ENCODE results near the gene E4F1.

The E4F1 gene

DNA sequence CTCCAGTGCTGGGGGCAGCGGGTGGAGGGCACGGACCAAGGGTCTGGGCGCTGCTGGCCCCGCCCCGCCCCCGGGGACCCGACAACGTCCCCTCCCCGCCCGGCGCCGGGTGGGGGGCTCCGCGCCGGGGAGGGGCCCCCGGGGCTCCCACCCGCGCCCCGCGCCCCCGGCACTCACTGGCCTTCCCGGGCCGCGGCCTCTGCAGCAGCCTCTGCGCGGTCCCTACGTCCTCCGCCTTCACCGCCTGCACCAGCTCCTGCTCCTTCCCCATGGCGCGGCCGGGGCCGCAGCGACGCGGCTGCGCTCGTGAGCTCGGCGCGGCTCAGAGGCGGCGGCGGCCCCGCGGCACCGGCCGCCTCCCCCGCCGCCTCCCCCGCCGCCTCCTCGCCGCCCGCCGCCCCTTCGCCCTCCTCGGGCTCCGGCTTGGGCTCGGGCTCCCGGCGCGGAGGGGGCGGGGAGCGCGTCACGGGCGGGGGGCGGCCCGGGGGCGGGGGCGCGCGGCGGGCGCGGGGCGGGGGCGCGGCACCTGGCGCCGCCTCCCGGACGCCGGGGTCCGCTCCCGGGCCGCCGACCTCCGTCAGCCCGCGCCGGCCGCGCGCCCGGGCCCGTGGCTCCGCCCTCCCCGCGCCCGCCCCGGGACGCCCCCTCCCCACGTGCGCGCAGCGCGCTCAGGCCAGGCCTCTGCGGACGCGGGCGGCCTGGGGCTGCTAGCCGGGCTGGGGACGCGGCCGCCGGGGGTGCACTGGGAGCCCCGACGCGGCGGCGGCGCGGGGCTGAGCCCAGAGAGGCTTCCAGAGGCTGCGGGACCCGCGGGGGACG lies 27.0 kb upstream of the E4F1 start, which contains the start of gene CASKIN1:
TSS of gene CASKIN1 (minus strand) at position 444 of the 819 bp plus-strand sequence. CDS start at position 271, 173 bp downstream.
- no peak within 1 kb of the TSS for H2AFZ ChIP-seq (ENCODE audit: low read depth, low read length)
- no peak within 1 kb of the TSS for H3K27ac ChIP-seq (ENCODE audit: low read length, poor library complexity, severe bottlenecking)
- peak within 1 kb of the TSS in 1 of 2 experiments; percentile 62 for H3K4me3 ChIP-seq (ENCODE audit: insufficient read depth in 1 of 2, low read depth in 1 of 2, low read length in 2 of 2)
- H3K18ac ChIP-seq (ENCODE audit: low read depth in 1 of 2, low read length in 2 of 2), result no peak within 1 kb of the TSS
- peak within 1 kb of the TSS in 1 of 2 experiments; percentile 74 for H3K23ac ChIP-seq (ENCODE audit: low read length in 2 of 2)
- H3K9me3 ChIP-seq (ENCODE audit: control insufficient read depth, low read length), result peaks cover 6% of the 10 kb centered on the region
- H3K14ac ChIP-seq (ENCODE audit: low read length in 2 of 2), result no peak within 1 kb of the TSS
- H3K4me2 ChIP-seq (ENCODE audit: low read length, poor library complexity, severe bottlenecking), result peak within 1 kb of the TSS; percentile 85
- H2BK12ac ChIP-seq (ENCODE audit: low read length in 2 of 2), result no peak within 1 kb of the TSS
- H3K9ac ChIP-seq (ENCODE audit: low read length), result no peak within 1 kb of the TSS
- H3K36me3 ChIP-seq (ENCODE audit: control insufficient read depth in 1 of 2, insufficient read depth in 2 of 2, low read depth in 1 of 2, low read length in 2 of 2), result no peaks in the 10 kb centered on the region
- DNase-seq, result no peak
- no peak within 1 kb of the TSS for H2BK5ac ChIP-seq (ENCODE audit: low read depth, low read length, poor library complexity, severe bottlenecking)
- H2BK15ac ChIP-seq (ENCODE audit: low read depth, poor library complexity, severe bottlenecking), result no peak within 1 kb of the TSS
- H2AK5ac ChIP-seq (ENCODE audit: low read length, severe bottlenecking), result no peak within 1 kb of the TSS
- H3K4ac ChIP-seq (ENCODE audit: low read depth in 1 of 2, low read length in 2 of 2), result no peak within 1 kb of the TSS
- no peak within 1 kb of the TSS for H2BK120ac ChIP-seq (ENCODE audit: low read depth, low read length)
- WGBS, result under 1% methylated on average over 44 of the region's 129 CpGs
- no peak within 1 kb of the TSS for H4K8ac ChIP-seq (ENCODE audit: low read length)
- H3K27me3 ChIP-seq (ENCODE audit: control insufficient read depth in 1 of 2, insufficient read depth in 1 of 2, low read length in 2 of 2), result peaks cover 51 to 63% of the 10 kb centered on the region in 2 experiments
- H4K91ac ChIP-seq (ENCODE audit: low read length), result no peak within 1 kb of the TSS
- no peaks in the 10 kb centered on the region for H3K79me1 ChIP-seq (replicated peaks; ENCODE audit: low read length, poor library complexity, severe bottlenecking)
- H3K4me1 ChIP-seq (ENCODE audit: control insufficient read depth, insufficient read depth, low read depth, low read length), result peaks cover 20% of the 10 kb centered on the region

DNA sequence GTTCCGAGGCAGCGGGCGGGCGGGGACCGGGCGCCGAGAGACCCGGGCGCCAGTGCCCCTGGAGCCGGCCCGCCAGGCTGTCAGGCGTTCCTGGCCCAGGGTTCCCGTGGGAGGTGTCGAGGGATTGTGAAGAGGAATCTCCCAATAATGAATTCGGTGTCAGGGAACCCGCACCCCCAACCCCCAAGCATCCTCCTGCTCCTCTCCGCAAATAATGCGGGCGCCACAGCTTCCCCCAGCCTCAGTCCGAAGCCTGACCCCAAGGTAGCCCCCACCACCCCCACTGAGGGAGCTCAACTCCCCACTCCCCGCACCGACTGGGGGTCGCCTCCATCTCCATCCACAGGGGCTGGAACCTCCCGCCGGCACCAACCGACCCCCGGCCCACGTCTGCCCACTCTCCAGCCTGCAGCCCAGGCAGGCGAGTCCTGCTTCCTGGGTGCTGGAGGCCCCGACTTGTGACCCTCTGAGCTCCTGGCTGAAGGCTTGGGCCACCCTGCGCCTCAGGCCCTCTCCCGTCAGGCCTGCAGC lies 26.3 kb upstream of the E4F1 start:
- H3K4me3 ChIP-seq (ENCODE audit: insufficient read depth in 1 of 2, low read depth in 1 of 2, low read length in 2 of 2), result peak overlapping the region in 1 of 2 experiments; percentile 62
- no peak overlapping the region for H2BK5ac ChIP-seq (ENCODE audit: low read depth, low read length, poor library complexity, severe bottlenecking)
- no peak for DNase-seq
- H3K23ac ChIP-seq (ENCODE audit: low read length in 2 of 2), result peak overlapping the region in 1 of 2 experiments; percentile 74
- H3K27ac ChIP-seq (ENCODE audit: low read length, poor library complexity, severe bottlenecking), result no peak overlapping the region
- no peak overlapping the region for H4K8ac ChIP-seq (ENCODE audit: low read length)
- H3K4me1 ChIP-seq (ENCODE audit: control insufficient read depth, insufficient read depth, low read depth, low read length), result peaks cover 20% of the 10 kb centered on the region
- H3K27me3 ChIP-seq (ENCODE audit: control insufficient read depth in 1 of 2, insufficient read depth in 1 of 2, low read length in 2 of 2), result peaks cover 51 to 63% of the 10 kb centered on the region in 2 experiments
- H3K4me2 ChIP-seq (ENCODE audit: low read length, poor library complexity, severe bottlenecking), result peak overlapping the region; percentile 71
- H2BK120ac ChIP-seq (ENCODE audit: low read depth, low read length), result no peak overlapping the region
- no peak overlapping the region for H3K18ac ChIP-seq (ENCODE audit: low read depth in 1 of 2, low read length in 2 of 2)
- no peak overlapping the region for H2BK15ac ChIP-seq (ENCODE audit: low read depth, poor library complexity, severe bottlenecking)
- H3K9ac ChIP-seq (ENCODE audit: low read length), result no peak overlapping the region
- 53% methylated on average over 18 of the region's 32 CpGs for WGBS
- no peak overlapping the region for H4K91ac ChIP-seq (ENCODE audit: low read length)
- no peak overlapping the region for H3K4ac ChIP-seq (ENCODE audit: low read depth in 1 of 2, low read length in 2 of 2)
- H3K79me1 ChIP-seq (replicated peaks; ENCODE audit: low read length, poor library complexity, severe bottlenecking), result no peaks in the 10 kb centered on the region
- no peak overlapping the region for H2AFZ ChIP-seq (ENCODE audit: low read depth, low read length)
- H3K14ac ChIP-seq (ENCODE audit: low read length in 2 of 2), result no peak overlapping the region
- peaks cover 6% of the 10 kb centered on the region for H3K9me3 ChIP-seq (ENCODE audit: control insufficient read depth, low read length)
- H3K36me3 ChIP-seq (ENCODE audit: control insufficient read depth in 1 of 2, insufficient read depth in 2 of 2, low read depth in 1 of 2, low read length in 2 of 2), result no peaks in the 10 kb centered on the region
- no peak overlapping the region for H2AK5ac ChIP-seq (ENCODE audit: low read length, severe bottlenecking)
- H2BK12ac ChIP-seq (ENCODE audit: low read length in 2 of 2), result no peak overlapping the region

DNA sequence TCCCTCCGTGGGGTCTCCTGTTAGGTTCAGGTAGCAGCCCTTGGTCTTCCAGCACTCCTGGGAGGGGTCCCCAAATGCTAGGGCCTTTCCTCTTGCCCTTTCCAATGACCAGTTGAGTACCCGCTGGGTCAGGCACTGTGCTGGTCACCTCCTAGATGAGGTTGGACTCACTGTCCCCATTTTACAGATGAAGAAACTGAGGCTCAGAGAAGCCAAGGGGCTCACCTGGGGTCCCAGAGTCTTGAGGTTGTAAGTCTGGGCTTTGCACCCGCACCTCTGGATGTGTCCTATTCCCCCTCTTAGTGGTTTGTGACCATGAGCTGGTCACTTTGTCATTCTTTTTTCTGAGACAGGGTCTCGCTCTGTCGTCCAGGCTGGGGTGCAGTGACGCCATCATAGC lies 25.6 kb upstream of the E4F1 start:
- H3K4ac ChIP-seq (ENCODE audit: low read depth in 1 of 2, low read length in 2 of 2), result no peak overlapping the region

DNA sequence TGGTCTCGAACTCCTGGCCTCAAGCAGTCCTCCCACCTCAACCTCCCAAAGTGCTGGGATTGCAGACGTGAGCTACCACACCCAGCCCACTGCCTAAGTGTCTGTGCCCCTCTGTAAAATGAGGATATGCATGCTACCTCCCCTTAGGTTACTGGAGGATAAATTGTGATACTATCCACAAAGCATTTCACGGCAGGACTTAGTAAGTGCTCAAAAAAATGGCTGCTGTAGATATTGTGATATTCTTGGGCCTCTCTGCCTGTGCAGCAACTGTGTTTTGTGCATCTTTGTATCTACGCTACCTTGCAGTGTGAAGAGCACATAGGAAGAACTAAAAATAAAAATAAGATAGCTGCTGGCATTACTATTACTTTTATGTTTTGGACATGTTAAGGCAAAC lies 25.1 kb upstream of the E4F1 start:
- DNase-seq, result no peak
- no peak overlapping the region for H3K4ac ChIP-seq (ENCODE audit: low read depth in 1 of 2, low read length in 2 of 2)
- H3K9me3 ChIP-seq (ENCODE audit: control insufficient read depth, low read length), result peaks cover 6% of the 10 kb centered on the region
- no peak overlapping the region for H3K27ac ChIP-seq (ENCODE audit: low read length, poor library complexity, severe bottlenecking)
- peaks cover 20% of the 10 kb centered on the region for H3K4me1 ChIP-seq (ENCODE audit: control insufficient read depth, insufficient read depth, low read depth, low read length)
- H4K91ac ChIP-seq (ENCODE audit: low read length), result no peak overlapping the region
- no peak overlapping the region for H3K4me3 ChIP-seq (ENCODE audit: insufficient read depth in 1 of 2, low read depth in 1 of 2, low read length in 2 of 2)
- H3K9ac ChIP-seq (ENCODE audit: low read length), result no peak overlapping the region
- H4K8ac ChIP-seq (ENCODE audit: low read length), result no peak overlapping the region
- no peak overlapping the region for H2BK12ac ChIP-seq (ENCODE audit: low read length in 2 of 2)
- no peaks in the 10 kb centered on the region for H3K36me3 ChIP-seq (ENCODE audit: control insufficient read depth in 1 of 2, insufficient read depth in 2 of 2, low read depth in 1 of 2, low read length in 2 of 2)
- H3K4me2 ChIP-seq (ENCODE audit: low read length, poor library complexity, severe bottlenecking), result no peak overlapping the region
- H3K79me1 ChIP-seq (replicated peaks; ENCODE audit: low read length, poor library complexity, severe bottlenecking), result no peaks in the 10 kb centered on the region
- H2BK5ac ChIP-seq (ENCODE audit: low read depth, low read length, poor library complexity, severe bottlenecking), result no peak overlapping the region
- WGBS, result 74% methylated on average over 3 of the region's 4 CpGs
- H2AFZ ChIP-seq (ENCODE audit: low read depth, low read length), result no peak overlapping the region
- peaks cover 51 to 62% of the 10 kb centered on the region in 2 experiments for H3K27me3 ChIP-seq (ENCODE audit: control insufficient read depth in 1 of 2, insufficient read depth in 1 of 2, low read length in 2 of 2)
- H3K23ac ChIP-seq (ENCODE audit: low read length in 2 of 2), result peak overlapping the region in 1 of 2 experiments; percentile 47
- no peak overlapping the region for H2BK15ac ChIP-seq (ENCODE audit: low read depth, poor library complexity, severe bottlenecking)
- no peak overlapping the region for H2BK120ac ChIP-seq (ENCODE audit: low read depth, low read length)
- H3K14ac ChIP-seq (ENCODE audit: low read length in 2 of 2), result no peak overlapping the region
- H2AK5ac ChIP-seq (ENCODE audit: low read length, severe bottlenecking), result no peak overlapping the region
- H3K18ac ChIP-seq (ENCODE audit: low read depth in 1 of 2, low read length in 2 of 2), result no peak overlapping the region

More for the DNA sequence above, 25.6 kb upstream of the E4F1 start:
- H2BK5ac ChIP-seq (ENCODE audit: low read depth, low read length, poor library complexity, severe bottlenecking), result no peak overlapping the region
- no peak overlapping the region for H3K23ac ChIP-seq (ENCODE audit: low read length in 2 of 2)
- no peaks in the 10 kb centered on the region for H3K36me3 ChIP-seq (ENCODE audit: control insufficient read depth in 1 of 2, insufficient read depth in 2 of 2, low read depth in 1 of 2, low read length in 2 of 2)
- H3K18ac ChIP-seq (ENCODE audit: low read depth in 1 of 2, low read length in 2 of 2), result no peak overlapping the region
- H2AK5ac ChIP-seq (ENCODE audit: low read length, severe bottlenecking), result no peak overlapping the region
- H3K4me3 ChIP-seq (ENCODE audit: insufficient read depth in 1 of 2, low read depth in 1 of 2, low read length in 2 of 2), result no peak overlapping the region
- DNase-seq, result no peak
- H3K9me3 ChIP-seq (ENCODE audit: control insufficient read depth, low read length), result peaks cover 6% of the 10 kb centered on the region
- no peak overlapping the region for H3K4me2 ChIP-seq (ENCODE audit: low read length, poor library complexity, severe bottlenecking)
- no peak overlapping the region for H2BK15ac ChIP-seq (ENCODE audit: low read depth, poor library complexity, severe bottlenecking)
- H2BK120ac ChIP-seq (ENCODE audit: low read depth, low read length), result no peak overlapping the region
- no peak overlapping the region for H3K9ac ChIP-seq (ENCODE audit: low read length)
- WGBS, result 97% methylated on average over 3 of the region's 6 CpGs
- peaks cover 51 to 63% of the 10 kb centered on the region in 2 experiments for H3K27me3 ChIP-seq (ENCODE audit: control insufficient read depth in 1 of 2, insufficient read depth in 1 of 2, low read length in 2 of 2)
- H4K8ac ChIP-seq (ENCODE audit: low read length), result no peak overlapping the region
- no peak overlapping the region for H2AFZ ChIP-seq (ENCODE audit: low read depth, low read length)
- no peaks in the 10 kb centered on the region for H3K79me1 ChIP-seq (replicated peaks; ENCODE audit: low read length, poor library complexity, severe bottlenecking)
- H3K14ac ChIP-seq (ENCODE audit: low read length in 2 of 2), result no peak overlapping the region
- peaks cover 20% of the 10 kb centered on the region for H3K4me1 ChIP-seq (ENCODE audit: control insufficient read depth, insufficient read depth, low read depth, low read length)
- no peak overlapping the region for H4K91ac ChIP-seq (ENCODE audit: low read length)
- H3K27ac ChIP-seq (ENCODE audit: low read length, poor library complexity, severe bottlenecking), result no peak overlapping the region
- H2BK12ac ChIP-seq (ENCODE audit: low read length in 2 of 2), result no peak overlapping the region
